GM18499 (cell line): ENCODE data around the gene OCA2.
"Not testable (repeated sequence)": the region's sequence is repeated elsewhere in the genome, so short reads cannot be mapped to it uniquely, and the experiment has no call there.

Source experiments
- ATAC-seq: cut with Tn5 transposase; IDR thresholded peaks from one replicate; pipeline ENCODE4 v1.9.1; 2021; ENCODE audit warnings: moderate number of reproducible peaks; ENCODE audit not compliant: insufficient read depth, unreplicated experiment

The OCA2 gene

GRCh38 chr15:28098766-28099554 is at the start of gene OCA2:
OCA2 (minus strand) TSS chr15:28099315; CDS start chr15:28081874, 17,441 bp downstream.
- ATAC-seq = no peak

GRCh38 chr15:28147801-28148200 is 48.7 kb upstream of the OCA2 start:
- no peak for ATAC-seq

GRCh38 chr15:28145419-28145818 is 46.3 kb upstream of the OCA2 start:
- ATAC-seq = not testable (repeated sequence)

- ATAC-seq = no peak
Observed at GRCh38 chr15:28140062-28140461, 40.9 kb upstream of the OCA2 start.

- not testable (repeated sequence) for ATAC-seq
Observed at GRCh38 chr15:28137408-28138039, 38.4 kb upstream of the OCA2 start.

GRCh38 chr15:28136236-28136904 is 37.3 kb upstream of the OCA2 start:
- ATAC-seq = peak; percentile 99

- no peak for ATAC-seq
Observed at GRCh38 chr15:28133281-28133680, 34.2 kb upstream of the OCA2 start.

GRCh38 chr15:28132524-28133275 is 33.6 kb upstream of the OCA2 start:
- ATAC-seq = no peak

- ATAC-seq = no peak
Observed at GRCh38 chr15:28131946-28132345, 32.8 kb upstream of the OCA2 start.

- no peak for ATAC-seq
Observed at GRCh38 chr15:28131400-28131799, 32.3 kb upstream of the OCA2 start.

- no peak for ATAC-seq
Observed at GRCh38 chr15:28130651-28131050, 31.5 kb upstream of the OCA2 start.

GRCh38 chr15:28129231-28129848 is 30.2 kb upstream of the OCA2 start:
- no peak for ATAC-seq

GRCh38 chr15:28128031-28128430 is 28.9 kb upstream of the OCA2 start:
- ATAC-seq = no peak

GRCh38 chr15:28127036-28127435 is 27.9 kb upstream of the OCA2 start:
- no peak for ATAC-seq

- ATAC-seq = no peak
Observed at GRCh38 chr15:28125673-28126651, 26.8 kb upstream of the OCA2 start.

GRCh38 chr15:28124841-28125240 is 25.7 kb upstream of the OCA2 start:
- no peak for ATAC-seq

- no peak for ATAC-seq
Observed at GRCh38 chr15:28123408-28124023, 24.4 kb upstream of the OCA2 start.
